ENCODE measurements around the gene IGFL1.
A peak's percentile ranks its signal among the peaks of the same experiment; 100 is the strongest.
"Not testable (repeated sequence)": the region's sequence is repeated elsewhere in the genome, so short reads cannot be mapped to it uniquely, and the experiment has no call there.

IGFL1 gene

DNA sequence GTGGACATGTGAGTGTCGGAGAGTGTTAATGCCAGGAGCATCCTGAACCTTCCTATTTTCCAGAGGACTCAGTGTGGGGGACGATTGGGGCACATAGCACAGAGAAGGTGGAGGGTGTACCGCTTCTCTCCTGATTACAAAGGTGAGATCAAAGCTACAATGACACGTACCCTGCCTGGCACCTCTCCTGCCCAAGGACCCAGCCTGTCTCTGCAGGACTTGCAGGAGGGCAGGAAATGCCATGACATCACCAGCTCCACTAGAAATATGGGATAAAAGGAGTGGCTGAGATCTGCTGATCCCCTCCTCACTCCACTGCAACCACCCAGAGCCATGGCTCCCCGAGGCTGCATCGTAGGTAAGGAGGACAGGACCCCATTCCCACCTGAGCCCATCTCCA lies at the start of gene IGFL1:
Gene IGFL1, plus strand, starts transcription at position 301 of the 400 bp plus-strand sequence. Its CDS starts 33 bp downstream, at position 334.
- no peak for DNase-seq (ENCODE audit: low read depth in 2 of 2)
- TF ChIP-seq, protein P1, sequence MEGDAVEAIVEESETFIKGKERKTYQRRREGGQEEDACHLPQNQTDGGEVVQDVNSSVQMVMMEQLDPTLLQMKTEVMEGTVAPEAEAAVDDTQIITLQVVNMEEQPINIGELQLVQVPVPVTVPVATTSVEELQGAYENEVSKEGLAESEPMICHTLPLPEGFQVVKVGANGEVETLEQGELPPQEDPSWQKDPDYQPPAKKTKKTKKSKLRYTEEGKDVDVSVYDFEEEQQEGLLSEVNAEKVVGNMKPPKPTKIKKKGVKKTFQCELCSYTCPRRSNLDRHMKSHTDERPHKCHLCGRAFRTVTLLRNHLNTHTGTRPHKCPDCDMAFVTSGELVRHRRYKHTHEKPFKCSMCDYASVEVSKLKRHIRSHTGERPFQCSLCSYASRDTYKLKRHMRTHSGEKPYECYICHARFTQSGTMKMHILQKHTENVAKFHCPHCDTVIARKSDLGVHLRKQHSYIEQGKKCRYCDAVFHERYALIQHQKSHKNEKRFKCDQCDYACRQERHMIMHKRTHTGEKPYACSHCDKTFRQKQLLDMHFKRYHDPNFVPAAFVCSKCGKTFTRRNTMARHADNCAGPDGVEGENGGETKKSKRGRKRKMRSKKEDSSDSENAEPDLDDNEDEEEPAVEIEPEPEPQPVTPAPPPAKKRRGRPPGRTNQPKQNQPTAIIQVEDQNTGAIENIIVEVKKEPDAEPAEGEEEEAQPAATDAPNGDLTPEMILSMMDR (IDR thresholded peaks at IDR 0.05; ENCODE audit: low read depth, low read length) = no peak
- H3K4me3 ChIP-seq (replicated peaks in 1 of 2; ENCODE audit: low read depth in 2 of 2, low read length in 2 of 2) = no peak within 1 kb of the TSS

DNA sequence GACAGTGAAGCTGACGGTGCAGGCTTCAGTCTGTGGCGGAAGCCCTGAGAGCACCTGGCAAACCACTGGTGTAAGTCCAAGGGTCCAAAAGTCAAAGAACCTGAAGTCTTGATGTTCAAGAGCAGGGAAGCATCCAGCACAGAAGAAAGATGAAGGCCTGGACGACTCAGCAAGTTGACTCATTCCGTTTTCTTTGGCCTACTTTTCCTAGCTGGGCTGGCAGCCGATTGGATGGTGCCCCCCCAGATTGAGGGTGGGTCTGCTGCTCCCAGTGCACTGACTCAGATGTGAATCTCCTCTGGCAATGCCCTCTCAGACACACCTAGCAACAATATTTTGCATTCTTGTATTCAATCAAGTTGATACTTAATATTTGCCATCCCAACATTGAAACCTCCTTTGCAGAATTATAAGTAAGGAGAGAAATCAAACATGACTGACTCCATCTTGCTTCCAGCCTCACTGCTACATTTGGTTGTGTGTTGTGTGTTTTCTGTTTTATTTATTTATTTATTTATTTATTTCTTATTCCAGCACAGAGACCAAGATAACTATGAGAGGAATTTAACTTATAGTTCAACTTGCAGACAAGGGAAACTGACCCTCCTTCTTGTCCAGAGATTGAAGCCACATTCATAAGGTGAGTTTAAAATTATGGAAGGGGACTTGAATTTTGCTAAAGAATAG lies 48.7 kb upstream of the IGFL1 start:
- peak in 1 of 2 donors; percentile 76 for DNase-seq (ENCODE audit: low read depth in 2 of 2)
- TF ChIP-seq, protein P1 (IDR thresholded peaks at IDR 0.05; ENCODE audit: low read depth, low read length) = no peak
- H3K4me3 ChIP-seq (replicated peaks in 1 of 2; ENCODE audit: low read depth in 2 of 2, low read length in 2 of 2) = no peak overlapping the region

DNA sequence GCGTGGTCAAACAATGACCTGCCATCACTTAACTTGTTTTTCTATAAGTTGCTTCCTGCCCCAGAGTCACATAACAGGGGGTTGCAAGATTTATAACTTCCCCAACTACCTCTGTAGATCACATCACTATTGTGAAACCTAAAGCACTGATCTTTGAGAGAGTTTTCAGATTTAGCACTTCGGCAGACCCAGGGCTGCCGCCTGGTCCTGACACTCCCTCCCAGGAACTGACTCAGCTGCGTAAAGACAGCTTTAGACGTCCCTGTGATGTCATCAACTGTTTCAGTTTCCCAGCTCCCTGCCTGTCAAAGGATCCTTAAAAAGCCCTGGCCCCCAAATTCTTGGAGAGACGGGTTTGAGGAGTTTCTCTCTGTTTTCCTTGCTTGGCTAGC lies 48.2 kb upstream of the IGFL1 start:
- no peak overlapping the region for H3K4me3 ChIP-seq (replicated peaks in 1 of 2; ENCODE audit: low read depth in 2 of 2, low read length in 2 of 2)
- peak; percentile 19 to 78 for DNase-seq (ENCODE audit: low read depth in 2 of 2)
- TF ChIP-seq, protein P1 (IDR thresholded peaks at IDR 0.05; ENCODE audit: low read depth, low read length) = no peak

DNA sequence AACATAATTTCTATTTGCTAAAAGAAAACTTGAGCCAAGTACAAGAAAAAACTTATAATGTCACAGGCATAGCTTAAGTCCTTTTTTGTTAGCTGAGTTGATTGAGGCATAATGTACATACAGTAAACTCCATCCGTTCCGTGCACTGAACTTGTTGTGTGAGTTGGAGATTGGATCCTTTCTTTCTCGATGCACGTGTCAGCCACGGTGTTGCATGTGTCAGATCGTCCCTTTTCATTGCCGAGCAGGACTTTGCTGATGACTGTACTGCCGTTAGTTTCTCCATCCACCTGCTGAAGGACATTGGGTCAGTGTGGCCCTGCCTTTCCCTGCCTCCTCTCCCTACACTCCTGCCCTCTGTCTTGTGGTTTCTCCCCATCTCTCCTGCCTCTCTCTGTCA lies 47.1 kb upstream of the IGFL1 start:
- TF ChIP-seq, protein P1 (IDR thresholded peaks at IDR 0.05; ENCODE audit: low read depth, low read length) = no peak
- no peak overlapping the region for H3K4me3 ChIP-seq (replicated peaks in 1 of 2; ENCODE audit: low read depth in 2 of 2, low read length in 2 of 2)
- DNase-seq (ENCODE audit: low read depth in 2 of 2) = no peak

DNA sequence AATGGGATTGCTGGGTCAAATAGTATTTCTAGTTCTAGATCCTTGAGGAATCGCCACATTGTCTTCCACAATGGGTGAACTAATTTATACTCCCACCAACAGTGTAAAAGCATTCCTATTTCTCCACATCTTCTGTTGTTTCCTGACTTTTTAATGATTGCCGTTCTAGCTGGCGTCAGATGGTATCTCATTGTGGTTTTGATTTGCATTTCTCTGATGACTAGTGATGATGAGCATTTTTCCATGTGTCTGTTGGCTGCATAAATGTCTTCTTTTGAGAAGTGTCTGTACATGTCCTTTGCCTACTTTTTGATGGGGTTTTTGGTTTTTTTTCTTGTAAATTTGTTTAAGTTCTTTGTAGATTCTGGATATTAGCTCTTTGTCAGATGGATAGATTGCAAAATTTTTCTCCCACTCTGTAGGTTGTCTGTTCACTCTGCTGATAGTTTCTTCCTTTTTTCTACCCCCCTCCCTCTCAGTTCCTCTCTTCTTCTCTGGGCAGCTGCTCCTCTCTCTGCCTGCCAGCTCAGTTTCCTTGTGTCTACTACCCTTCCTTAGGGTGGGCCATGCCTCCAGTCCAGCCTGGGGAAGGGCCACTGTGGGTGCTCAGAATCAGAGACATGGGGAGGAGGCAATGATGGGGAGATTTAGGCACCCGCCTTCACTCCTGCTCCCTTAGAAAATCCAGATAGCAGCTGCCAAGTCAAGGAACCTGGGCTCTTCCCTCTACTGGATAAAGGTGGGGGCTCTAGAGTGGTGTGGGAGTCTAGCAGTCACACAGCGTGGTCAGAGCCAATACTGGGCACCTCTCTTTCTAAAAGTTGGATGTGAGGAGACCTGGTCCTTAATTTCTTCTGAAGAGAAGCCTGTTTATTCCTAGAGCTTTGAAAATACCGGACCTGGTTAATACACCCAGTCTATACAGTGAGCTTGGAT lies 44.5 kb upstream of the IGFL1 start:
- H3K4me3 ChIP-seq (replicated peaks in 1 of 2; ENCODE audit: low read depth in 2 of 2, low read length in 2 of 2) = not testable (repeated sequence)
- peak in 1 of 2 donors; percentile 52 for DNase-seq (ENCODE audit: low read depth in 2 of 2)

DNA sequence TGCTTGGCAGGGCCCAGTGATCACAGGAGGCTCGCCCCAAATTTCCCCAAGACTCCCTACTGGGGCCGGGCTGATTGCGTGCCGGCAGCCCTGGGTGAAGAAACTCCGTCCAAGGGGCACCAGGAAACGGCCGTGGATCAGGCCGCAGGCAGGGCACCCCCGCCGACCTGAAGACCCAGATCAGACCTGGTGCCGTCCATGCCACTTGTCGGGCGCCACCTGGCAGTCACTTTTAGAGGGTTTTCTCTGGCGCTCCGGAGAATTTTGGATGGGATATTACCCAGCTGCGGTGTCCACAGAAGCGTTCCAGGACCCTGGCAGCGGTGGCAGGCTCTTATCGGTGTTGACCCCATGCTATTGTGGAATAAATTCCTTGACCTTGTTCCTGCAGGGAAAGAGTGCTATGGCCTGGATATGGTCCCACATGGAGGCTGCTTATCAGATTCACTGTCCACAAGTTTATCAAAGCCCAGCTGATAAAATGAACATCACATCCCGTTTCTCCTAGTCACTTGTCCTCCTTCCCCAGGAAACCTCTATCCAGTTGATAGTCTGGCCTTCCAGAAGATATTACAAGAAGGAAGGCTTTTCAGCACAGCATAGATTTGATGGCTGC lies 43.3 kb upstream of the IGFL1 start:
- no peak overlapping the region for H3K4me3 ChIP-seq (replicated peaks in 1 of 2; ENCODE audit: low read depth in 2 of 2, low read length in 2 of 2)
- TF ChIP-seq, protein P1 (IDR thresholded peaks at IDR 0.05; ENCODE audit: low read depth, low read length) = no peak
- no peak for DNase-seq (ENCODE audit: low read depth in 2 of 2)

DNA sequence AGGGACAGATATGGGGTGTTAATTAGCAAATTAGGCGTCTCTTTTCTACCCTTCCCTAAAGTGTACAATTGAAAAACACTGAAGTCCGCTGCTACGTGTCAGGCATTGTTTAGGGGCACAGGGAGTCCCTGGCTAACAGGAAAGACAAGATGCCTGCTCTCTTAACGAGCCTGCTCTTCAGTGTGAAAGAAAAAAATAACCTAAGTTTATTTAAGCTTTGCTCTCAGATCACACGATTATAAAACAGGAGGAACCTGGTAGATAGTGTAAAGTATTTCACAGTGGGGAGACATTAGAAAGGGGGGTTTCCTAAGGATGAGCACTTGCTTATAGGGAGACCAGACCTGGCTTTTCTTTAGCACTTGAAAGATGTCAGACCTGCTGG lies 42.8 kb upstream of the IGFL1 start:
- no peak for DNase-seq (ENCODE audit: low read depth in 2 of 2)
- no peak overlapping the region for H3K4me3 ChIP-seq (replicated peaks in 1 of 2; ENCODE audit: low read depth in 2 of 2, low read length in 2 of 2)
- TF ChIP-seq, protein P1 (IDR thresholded peaks at IDR 0.05; ENCODE audit: low read depth, low read length) = no peak
